ENCODE results near the gene DOCK10.
A peak's percentile ranks its signal among the peaks of the same experiment; 100 is the strongest.

The DOCK10 gene

GRCh38 chr2:225069966-225070365 is 27.7 kb upstream of the DOCK10 start:
- no peak for TF ChIP-seq CTCF (IDR thresholded peaks at IDR 0.05)
- no peaks in the 10 kb centered on the region for H3K4me1 Mint-ChIP-seq
- DNase-seq = no peak
- H3K4me3 Mint-ChIP-seq = no peak overlapping the region
- no peaks in the 10 kb centered on the region for H3K36me3 Mint-ChIP-seq (ENCODE audit: low read depth)
- no peak overlapping the region for H3K27ac Mint-ChIP-seq
- H3K9me3 Mint-ChIP-seq = peaks cover 25% of the 10 kb centered on the region
- H3K27me3 Mint-ChIP-seq (ENCODE audit: low read depth, poor library complexity) = peaks cover 11% of the 10 kb centered on the region

- Mint-ChIP-seq H3K4me1 (no peaks in the 10 kb centered on the region), H3K9me3 (peaks cover 25% of the 10 kb centered on the region), H3K4me3 (no peak overlapping the region), H3K36me3 (ENCODE audit: low read depth) (no peaks in the 10 kb centered on the region), H3K27ac (peak overlapping the region; percentile 9), H3K27me3 (ENCODE audit: low read depth, poor library complexity) (peaks cover 12% of the 10 kb centered on the region)
- TF ChIP-seq CTCF (IDR thresholded peaks at IDR 0.05) = no peak
- DNase-seq = no peak
Measured at GRCh38 chr2:225069477-225069876, 27.2 kb upstream of the DOCK10 start.

GRCh38 chr2:225065882-225066281 is 23.6 kb upstream of the DOCK10 start:
- Mint-ChIP-seq H3K27ac (no peak overlapping the region), H3K27me3 (ENCODE audit: low read depth, poor library complexity) (peaks cover 13% of the 10 kb centered on the region), H3K4me3 (no peak overlapping the region), H3K9me3 (peaks cover 25% of the 10 kb centered on the region), H3K4me1 (no peaks in the 10 kb centered on the region), H3K36me3 (ENCODE audit: low read depth) (no peaks in the 10 kb centered on the region)
- TF ChIP-seq CTCF (IDR thresholded peaks at IDR 0.05) = no peak
- DNase-seq = no peak

- TF ChIP-seq CTCF (IDR thresholded peaks at IDR 0.05) = no peak
- Mint-ChIP-seq H3K4me3 (no peak overlapping the region), H3K27me3 (ENCODE audit: low read depth, poor library complexity) (peaks cover 13% of the 10 kb centered on the region), H3K36me3 (ENCODE audit: low read depth) (no peaks in the 10 kb centered on the region), H3K9me3 (peaks cover 25% of the 10 kb centered on the region), H3K27ac (no peak overlapping the region), H3K4me1 (no peaks in the 10 kb centered on the region)
- no peak for DNase-seq
Measured at GRCh38 chr2:225064928-225065327, 22.7 kb upstream of the DOCK10 start.

GRCh38 chr2:225064362-225064761 is 22.1 kb upstream of the DOCK10 start:
- Mint-ChIP-seq H3K27me3 (ENCODE audit: low read depth, poor library complexity) (peaks cover 13% of the 10 kb centered on the region), H3K4me1 (no peaks in the 10 kb centered on the region), H3K9me3 (peaks cover 25% of the 10 kb centered on the region), H3K36me3 (ENCODE audit: low read depth) (no peaks in the 10 kb centered on the region), H3K4me3 (no peak overlapping the region), H3K27ac (no peak overlapping the region)
- no peak for TF ChIP-seq CTCF (IDR thresholded peaks at IDR 0.05)
- no peak for DNase-seq

- Mint-ChIP-seq H3K27ac (no peak overlapping the region), H3K36me3 (ENCODE audit: low read depth) (no peaks in the 10 kb centered on the region), H3K4me1 (no peaks in the 10 kb centered on the region), H3K4me3 (no peak overlapping the region), H3K9me3 (no peaks in the 10 kb centered on the region), H3K27me3 (ENCODE audit: low read depth, poor library complexity) (no peaks in the 10 kb centered on the region)
- TF ChIP-seq CTCF (IDR thresholded peaks at IDR 0.05) = no peak
- no peak for DNase-seq
Measured at GRCh38 chr2:225056330-225057073, 14.2 kb upstream of the DOCK10 start.

Data from nephron progenitor cell (in vitro differentiated cells).